Bronchial epithelial cell (primary cell): ENCODE results near the gene FAM222A. TPM values are rescaled to one million over a fixed set of nuclear protein-coding genes. Genes with fewer than 3 reads are reported as not detected.

Source experiments
- DNase-seq: peaks from one replicate; pipeline ENCODE4 v3.0.0-alpha.2; 2010; ENCODE audit warnings: low read depth
- FAIRE-seq: peaks from 2 replicates; lab custom pipeline; 2011; peaks lifted over from hg19 to GRCh38; lab: Jason Lieb, UNC
- H3K27me3 ChIP-seq: 2 replicates; pipeline ENCODE4 v1.5.1; 2011; ENCODE audit warnings: low read length; ENCODE audit not compliant: control insufficient read depth, insufficient read depth
- H3K36me3 ChIP-seq: 2 replicates; pipeline ENCODE4 v1.5.1; 2011; ENCODE audit warnings: low read length; ENCODE audit not compliant: control insufficient read depth, insufficient read depth
- H3K4me3 ChIP-seq: 2 replicates; pipeline ENCODE4 v1.5.1; 2011; ENCODE audit warnings: mild to moderate bottlenecking, low read depth, low read length, control low read depth
- total RNA-seq: library from RNA; depleted of rRNA; stranded (reverse); fragments of >200 nt; gene quantifications from 2 replicates; pipeline ENCODE4 v1.2.1, GENCODE V29; 2014
- TF ChIP-seq, protein P1 (sequence below): IDR thresholded peaks from 2 replicates; pipeline ENCODE4 v1.5.1; 2011; ENCODE audit warnings: mild to moderate bottlenecking, moderate library complexity, low read length, control low read depth, inconsistent platforms; ENCODE audit not compliant: insufficient read depth, severe bottlenecking

Gene FAM222A
- total RNA-seq, 1 donor from 2014 or later, result not detected

DNA sequence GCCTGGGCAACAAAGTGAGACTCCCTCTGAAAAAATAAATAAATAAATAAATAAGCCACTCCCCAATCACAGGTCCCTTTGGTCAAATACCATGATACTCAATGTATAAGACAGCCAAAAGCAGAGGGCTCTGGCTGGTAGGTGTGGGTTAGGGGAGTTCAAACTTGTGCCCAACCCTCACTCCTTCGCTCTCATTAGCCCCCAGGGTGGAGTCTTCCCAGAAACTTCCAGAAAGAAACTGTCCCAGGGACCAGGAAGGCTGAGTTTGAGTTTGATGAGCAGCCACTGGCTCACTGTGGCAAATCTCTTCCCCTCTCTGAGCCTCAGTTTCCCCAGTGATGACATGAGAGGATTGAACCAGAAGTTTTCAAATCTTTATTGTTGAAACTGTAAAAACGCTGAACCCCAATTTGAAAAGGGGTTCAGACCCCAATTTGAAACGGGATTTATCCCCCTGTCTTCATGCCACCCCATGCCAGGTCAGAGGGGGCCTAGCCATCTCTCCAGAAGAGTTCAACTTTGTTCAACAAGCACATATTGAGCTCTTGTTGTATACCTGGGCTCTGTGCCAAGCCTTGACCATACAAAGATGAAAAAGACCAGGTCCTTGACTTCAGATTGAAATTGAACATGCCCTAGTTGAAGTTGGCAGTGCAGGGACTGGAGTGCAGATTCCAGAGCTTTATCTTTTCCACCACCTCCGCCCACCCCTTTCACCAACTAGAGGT, 9.1 kb upstream of the FAM222A start:
- TF ChIP-seq, protein P1, sequence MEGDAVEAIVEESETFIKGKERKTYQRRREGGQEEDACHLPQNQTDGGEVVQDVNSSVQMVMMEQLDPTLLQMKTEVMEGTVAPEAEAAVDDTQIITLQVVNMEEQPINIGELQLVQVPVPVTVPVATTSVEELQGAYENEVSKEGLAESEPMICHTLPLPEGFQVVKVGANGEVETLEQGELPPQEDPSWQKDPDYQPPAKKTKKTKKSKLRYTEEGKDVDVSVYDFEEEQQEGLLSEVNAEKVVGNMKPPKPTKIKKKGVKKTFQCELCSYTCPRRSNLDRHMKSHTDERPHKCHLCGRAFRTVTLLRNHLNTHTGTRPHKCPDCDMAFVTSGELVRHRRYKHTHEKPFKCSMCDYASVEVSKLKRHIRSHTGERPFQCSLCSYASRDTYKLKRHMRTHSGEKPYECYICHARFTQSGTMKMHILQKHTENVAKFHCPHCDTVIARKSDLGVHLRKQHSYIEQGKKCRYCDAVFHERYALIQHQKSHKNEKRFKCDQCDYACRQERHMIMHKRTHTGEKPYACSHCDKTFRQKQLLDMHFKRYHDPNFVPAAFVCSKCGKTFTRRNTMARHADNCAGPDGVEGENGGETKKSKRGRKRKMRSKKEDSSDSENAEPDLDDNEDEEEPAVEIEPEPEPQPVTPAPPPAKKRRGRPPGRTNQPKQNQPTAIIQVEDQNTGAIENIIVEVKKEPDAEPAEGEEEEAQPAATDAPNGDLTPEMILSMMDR, result no peak
- H3K4me3 ChIP-seq, result no peak overlapping the region
- FAIRE-seq (no peak), DNase-seq (no peak)
- no peaks in the 10 kb centered on the region for H3K36me3 ChIP-seq
- H3K27me3 ChIP-seq, result peaks cover 2% of the 10 kb centered on the region

- TF ChIP-seq, protein P1, result no peak
- Histone ChIP-seq H3K27me3 (peaks cover 2% of the 10 kb centered on the region), H3K36me3 (no peaks in the 10 kb centered on the region), H3K4me3 (no peak overlapping the region)
- no peak for FAIRE-seq
- no peak for DNase-seq
These were observed 8.3 kb upstream of the FAM222A start for GRCh38 chr12:109705291-109705690.

DNA sequence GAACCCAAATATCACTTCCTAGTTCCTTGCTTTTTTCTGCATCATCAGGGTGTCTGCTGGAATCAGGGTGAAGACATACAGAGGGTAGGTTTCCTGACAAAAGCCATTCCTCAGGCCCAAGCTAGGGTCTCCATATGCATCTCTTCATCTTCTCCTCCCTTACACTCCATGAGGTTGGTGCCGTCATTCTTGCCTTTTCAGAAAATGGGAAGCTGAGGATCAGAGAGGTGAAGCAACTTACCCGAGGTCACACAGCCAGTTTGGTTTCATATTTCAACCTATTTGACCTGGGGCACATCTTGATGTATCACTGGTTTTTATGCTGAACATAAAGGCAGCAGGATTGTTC, 7.3 kb upstream of the FAM222A start:
- Histone ChIP-seq H3K4me3 (no peak overlapping the region), H3K36me3 (no peaks in the 10 kb centered on the region), H3K27me3 (peaks cover 3% of the 10 kb centered on the region)
- TF ChIP-seq, protein P1, result no peak
- FAIRE-seq (no peak), DNase-seq (no peak)

- H3K4me3 ChIP-seq, result no peak overlapping the region
- no peaks in the 10 kb centered on the region for H3K36me3 ChIP-seq
- DNase-seq (no peak), FAIRE-seq (no peak)
- TF ChIP-seq, protein P1, result no peak
- peaks cover 5% of the 10 kb centered on the region for H3K27me3 ChIP-seq
These were observed 6.7 kb upstream of the FAM222A start for GRCh38 chr12:109706747-109707469.

DNA sequence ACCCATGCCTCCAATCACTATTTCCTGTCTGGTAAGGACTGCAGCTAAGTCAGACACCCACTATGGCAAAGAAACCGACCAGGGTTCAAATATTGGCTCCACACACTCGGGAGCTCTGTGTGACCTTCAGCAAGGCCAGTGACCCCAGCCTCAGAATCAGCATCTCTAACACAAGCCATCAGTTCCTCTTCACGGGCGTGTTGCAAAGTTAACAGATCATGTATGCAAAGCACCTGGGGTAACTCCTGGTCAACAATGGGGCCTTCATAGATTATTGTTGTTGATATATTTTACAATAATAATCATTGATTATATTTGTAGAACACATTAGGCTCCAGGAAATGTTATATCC, 6.2 kb upstream of the FAM222A start:
- no peak for FAIRE-seq
- no peak for DNase-seq
- TF ChIP-seq, protein P1, result no peak
- Histone ChIP-seq H3K4me3 (no peak overlapping the region), H3K36me3 (no peaks in the 10 kb centered on the region), H3K27me3 (peaks cover 4% of the 10 kb centered on the region)
